DOHH2 (cell line): ENCODE measurements around the gene CBLB.
A peak's percentile ranks its signal among the peaks of the same experiment; 100 is the strongest.

ENCODE experiments used
- H3F3A ChIP-seq: fragments of 200-600 bp; sonication (generic), shearing (Covaris generic); 2 replicates; pipeline ENCODE4 v1.6.0; 2016; ENCODE audit warnings: antibody characterized with exemption, mild to moderate bottlenecking; ENCODE audit not compliant: control insufficient read depth, insufficient read depth
- H3K27ac ChIP-seq: fragments of 200-600 bp; sonication (generic); 2 replicates; pipeline ENCODE4 v1.5.1; 2014; ENCODE audit warnings: low read depth, mild to moderate bottlenecking, low read length, moderate library complexity
- H3K27me3 ChIP-seq: fragments of 200-600 bp; sonication (generic); 2 replicates; pipeline ENCODE4 v1.6.1; 2014; ENCODE audit warnings: mild to moderate bottlenecking, low read length, mixed read lengths; ENCODE audit not compliant: control insufficient read depth
- H3K36me3 ChIP-seq: fragments of 200-600 bp; sonication (generic); 2 replicates; pipeline ENCODE4 v1.6.1; 2014; ENCODE audit warnings: mild to moderate bottlenecking, low read length, moderate library complexity, mixed read lengths; ENCODE audit not compliant: control insufficient read depth
- H3K4me1 ChIP-seq: fragments of 200-600 bp; sonication (generic); 2 replicates; pipeline ENCODE4 v1.6.1; 2014; ENCODE audit warnings: mild to moderate bottlenecking, low read length, mixed read lengths; ENCODE audit not compliant: control insufficient read depth
- H3K4me2 ChIP-seq: fragments of 200-600 bp; sonication (generic); 2 replicates; pipeline ENCODE4 v1.6.0; 2014; ENCODE audit warnings: mild to moderate bottlenecking, low read length, moderate library complexity
- H3K4me3 ChIP-seq: fragments of 200-600 bp; sonication (generic); 2 replicates; pipeline ENCODE4 v1.5.1; 2014; ENCODE audit warnings: mild to moderate bottlenecking, low read length, mixed read lengths
- H3K79me2 ChIP-seq: fragments of 200-600 bp; sonication (generic); 2 replicates; pipeline ENCODE4 v1.6.1; 2014; ENCODE audit warnings: mild to moderate bottlenecking, low read length, mixed read lengths; ENCODE audit not compliant: control insufficient read depth
- H3K9me2 ChIP-seq: fragments of 200-600 bp; sonication (generic); replicated peaks from 2 replicates; pipeline ENCODE4 v1.6.1; 2014; ENCODE audit warnings: mild to moderate bottlenecking, low read length, mixed read lengths; ENCODE audit not compliant: control insufficient read depth
- H3K9me3 ChIP-seq: fragments of 200-600 bp; sonication (generic); 2 replicates; pipeline ENCODE4 v1.6.1; 2014; ENCODE audit warnings: antibody characterized with exemption, low read length, mixed read lengths; ENCODE audit not compliant: control insufficient read depth, insufficient read depth
- H4K20me1 ChIP-seq: fragments of 200-600 bp; sonication (generic); 2 replicates; pipeline ENCODE4 v1.6.0; 2014; ENCODE audit warnings: low read depth, mild to moderate bottlenecking, antibody characterized with exemption, low read length, moderate library complexity; ENCODE audit not compliant: control insufficient read depth, insufficient read depth
- EZH2phosphoT487 ChIP-seq: fragments of 200-600 bp; sonication (generic); IDR thresholded peaks from 2 replicates; pipeline ENCODE4 v1.6.1; 2017; ENCODE audit warnings: borderline replicate concordance, mild to moderate bottlenecking, antibody characterized with exemption, low read length, moderate library complexity, mixed read lengths
- TF ChIP-seq, protein P1 (sequence below): fragments of 200-600 bp; sonication (generic); IDR thresholded peaks from one replicate; pipeline ENCODE4 v1.5.1; 2014; ENCODE audit warnings: antibody characterized with exemption, mild to moderate bottlenecking, low read depth, low read length; ENCODE audit not compliant: poor library complexity, severe bottlenecking

Gene CBLB

GRCh38 chr3:105823149-105823867 lies 45.5 kb downstream of the CBLB start:
- Histone ChIP-seq H3K4me2 (peak overlapping the region; percentile 71), H3K9me2 (no peaks in the 10 kb centered on the region), H3K36me3 (peaks cover 30% of the 10 kb centered on the region), H4K20me1 (no peaks in the 10 kb centered on the region), H3K79me2 (peaks cover 43% of the 10 kb centered on the region), H3K27ac (peak overlapping the region; percentile 89), H3F3A (peaks cover 27% of the 10 kb centered on the region), H3K4me3 (peak overlapping the region; percentile 62), H3K4me1 (peaks cover 75% of the 10 kb centered on the region), H3K27me3 (no peaks in the 10 kb centered on the region), H3K9me3 (no peaks in the 10 kb centered on the region)
- TF ChIP-seq EZH2phosphoT487: no peak
- TF ChIP-seq, protein P1, sequence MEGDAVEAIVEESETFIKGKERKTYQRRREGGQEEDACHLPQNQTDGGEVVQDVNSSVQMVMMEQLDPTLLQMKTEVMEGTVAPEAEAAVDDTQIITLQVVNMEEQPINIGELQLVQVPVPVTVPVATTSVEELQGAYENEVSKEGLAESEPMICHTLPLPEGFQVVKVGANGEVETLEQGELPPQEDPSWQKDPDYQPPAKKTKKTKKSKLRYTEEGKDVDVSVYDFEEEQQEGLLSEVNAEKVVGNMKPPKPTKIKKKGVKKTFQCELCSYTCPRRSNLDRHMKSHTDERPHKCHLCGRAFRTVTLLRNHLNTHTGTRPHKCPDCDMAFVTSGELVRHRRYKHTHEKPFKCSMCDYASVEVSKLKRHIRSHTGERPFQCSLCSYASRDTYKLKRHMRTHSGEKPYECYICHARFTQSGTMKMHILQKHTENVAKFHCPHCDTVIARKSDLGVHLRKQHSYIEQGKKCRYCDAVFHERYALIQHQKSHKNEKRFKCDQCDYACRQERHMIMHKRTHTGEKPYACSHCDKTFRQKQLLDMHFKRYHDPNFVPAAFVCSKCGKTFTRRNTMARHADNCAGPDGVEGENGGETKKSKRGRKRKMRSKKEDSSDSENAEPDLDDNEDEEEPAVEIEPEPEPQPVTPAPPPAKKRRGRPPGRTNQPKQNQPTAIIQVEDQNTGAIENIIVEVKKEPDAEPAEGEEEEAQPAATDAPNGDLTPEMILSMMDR: no peak

- peak overlapping the region; percentile 62 for H3K4me3 ChIP-seq
- H3K9me2 ChIP-seq: no peaks in the 10 kb centered on the region
- H3K36me3 ChIP-seq: peaks cover 23% of the 10 kb centered on the region
- no peaks in the 10 kb centered on the region for H3K27me3 ChIP-seq
- H3K79me2 ChIP-seq: peaks cover 37% of the 10 kb centered on the region
- H3K4me1 ChIP-seq: peaks cover 76% of the 10 kb centered on the region
- H3K9me3 ChIP-seq: no peaks in the 10 kb centered on the region
- H4K20me1 ChIP-seq: no peaks in the 10 kb centered on the region
- TF ChIP-seq, protein P1: no peak
- no peak for TF ChIP-seq EZH2phosphoT487
- peak overlapping the region; percentile 71 for H3K4me2 ChIP-seq
- peak overlapping the region; percentile 89 for H3K27ac ChIP-seq
- H3F3A ChIP-seq: peaks cover 35% of the 10 kb centered on the region
Measured at GRCh38 chr3:105822171-105823123, 46.4 kb downstream of the CBLB start.

DNA sequence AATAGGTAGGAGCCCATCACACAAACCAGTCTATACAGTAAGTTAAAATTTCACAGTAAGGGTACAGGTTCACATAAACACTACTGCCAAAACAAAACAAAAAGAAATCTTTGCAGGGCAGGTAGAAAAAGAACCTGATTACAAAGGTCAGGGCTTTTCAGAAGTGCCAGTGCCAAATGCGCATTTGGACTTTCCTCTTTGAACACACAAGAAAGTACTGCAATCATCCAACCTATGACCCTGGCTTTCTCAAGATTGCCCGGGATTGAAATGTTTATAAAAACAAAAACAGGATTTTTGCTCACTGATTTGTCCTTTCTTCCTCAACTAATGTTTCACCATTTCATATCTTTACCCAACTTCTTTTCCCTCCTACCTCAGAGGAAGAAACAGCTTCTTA lies 47.4 kb downstream of the CBLB start:
- Histone ChIP-seq H3K79me2 (peaks cover 36% of the 10 kb centered on the region), H4K20me1 (no peaks in the 10 kb centered on the region), H3K4me3 (no peak overlapping the region), H3K4me2 (peak overlapping the region; percentile 10), H3K4me1 (peaks cover 85% of the 10 kb centered on the region), H3K9me3 (no peaks in the 10 kb centered on the region), H3F3A (peaks cover 45% of the 10 kb centered on the region), H3K9me2 (no peaks in the 10 kb centered on the region), H3K27me3 (no peaks in the 10 kb centered on the region), H3K27ac (peak overlapping the region; percentile 4; the same call in 1 of the 2 replicates), H3K36me3 (peaks cover 21% of the 10 kb centered on the region)
- TF ChIP-seq EZH2phosphoT487: no peak
- TF ChIP-seq, protein P1: no peak
